ENCODE data around the gene ITK.
"Not testable (repeated sequence)": the region's sequence is repeated elsewhere in the genome, so short reads cannot be mapped to it uniquely, and the experiment has no call there.

Gene ITK

GRCh38 chr5:157213527-157214243 lies 33.0 kb downstream of the ITK start:
- DNase-seq, result no peak

GRCh38 chr5:157214415-157214814 lies 33.8 kb downstream of the ITK start:
- no peak for DNase-seq

- no peak for DNase-seq
Measured at GRCh38 chr5:157214861-157215513, 34.3 kb downstream of the ITK start.

GRCh38 chr5:157215514-157216167 lies 35.0 kb downstream of the ITK start:
- DNase-seq, result no peak

GRCh38 chr5:157216391-157217142 lies 35.9 kb downstream of the ITK start:
- DNase-seq, result no peak

GRCh38 chr5:157217289-157218024 lies 36.8 kb downstream of the ITK start:
- no peak for DNase-seq

- no peak for DNase-seq
Measured at GRCh38 chr5:157219491-157220271, 39.0 kb downstream of the ITK start.

GRCh38 chr5:157221959-157222358 lies 41.3 kb downstream of the ITK start:
- DNase-seq, result no peak

GRCh38 chr5:157222506-157223230 lies 42.0 kb downstream of the ITK start:
- DNase-seq, result no peak

- DNase-seq, result no peak
Measured at GRCh38 chr5:157225469-157226422, 45.1 kb downstream of the ITK start.

GRCh38 chr5:157230610-157231009 lies 50.0 kb downstream of the ITK start:
- DNase-seq, result no peak

- no peak for DNase-seq
Measured at GRCh38 chr5:157232706-157233105, 52.1 kb downstream of the ITK start.

GRCh38 chr5:157233515-157233914 lies 52.9 kb downstream of the ITK start:
- DNase-seq, result no peak

GRCh38 chr5:157236423-157236822 lies 55.8 kb downstream of the ITK start:
- no peak for DNase-seq

GRCh38 chr5:157241483-157241882 lies 60.8 kb downstream of the ITK start:
- DNase-seq, result no peak

- DNase-seq, result not testable (repeated sequence)
Measured at GRCh38 chr5:157244704-157245103, 64.1 kb downstream of the ITK start.

- DNase-seq, result no peak
Measured at GRCh38 chr5:157245476-157245875, 64.8 kb downstream of the ITK start.

- no peak for DNase-seq
Measured at GRCh38 chr5:157245886-157246285, 65.2 kb downstream of the ITK start.

- no peak for DNase-seq
Measured at GRCh38 chr5:157247267-157247666, 66.6 kb downstream of the ITK start.
